ENCODE measurements around the gene AGBL4. TPM values are rescaled to one million over a fixed set of nuclear protein-coding genes. Genes with fewer than 3 reads are reported as not detected.
A peak's percentile ranks its signal among the peaks of the same experiment; 100 is the strongest.
"Not testable (repeated sequence)": the region's sequence is repeated elsewhere in the genome, so short reads cannot be mapped to it uniquely, and the experiment has no call there.

AGBL4 gene
- total RNA-seq, 3 donors from 2014 or later: 0.46 to 0.57 TPM; not detected in 1

DNA sequence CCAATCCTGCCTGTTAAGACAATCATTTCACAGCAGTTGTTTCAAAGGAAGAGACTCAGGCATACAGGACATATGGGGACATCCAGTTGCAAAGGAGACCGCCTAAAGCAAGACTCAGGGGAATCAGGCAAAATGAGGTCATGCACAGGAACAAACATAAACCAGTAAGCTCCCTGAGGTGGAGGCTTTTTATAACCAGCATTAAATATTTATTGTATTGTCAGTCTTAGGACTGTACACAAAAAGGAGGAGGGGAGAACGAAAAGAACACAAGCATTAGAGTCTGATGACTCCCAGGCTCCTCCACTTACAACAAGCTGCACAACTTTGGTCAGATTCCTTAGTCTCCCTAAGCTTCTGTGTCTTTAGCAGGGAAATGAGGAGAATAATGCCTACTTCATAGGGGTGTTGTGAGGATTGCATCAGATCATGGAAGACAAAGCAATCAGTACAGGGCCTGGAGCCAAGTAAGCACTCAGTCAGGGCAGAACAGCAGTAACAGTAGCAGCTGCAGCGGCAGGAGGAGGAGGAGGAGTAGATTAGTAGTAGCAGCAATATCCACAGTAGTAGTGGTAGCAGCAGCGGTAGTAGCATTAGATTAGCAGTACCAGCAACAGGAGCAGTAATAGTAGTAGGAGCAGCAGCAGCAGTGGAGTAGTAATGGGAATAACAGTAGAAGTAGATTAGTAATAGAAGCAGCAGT is 1497.6 kb downstream of the AGBL4 start:
- TF ChIP-seq, protein P1, sequence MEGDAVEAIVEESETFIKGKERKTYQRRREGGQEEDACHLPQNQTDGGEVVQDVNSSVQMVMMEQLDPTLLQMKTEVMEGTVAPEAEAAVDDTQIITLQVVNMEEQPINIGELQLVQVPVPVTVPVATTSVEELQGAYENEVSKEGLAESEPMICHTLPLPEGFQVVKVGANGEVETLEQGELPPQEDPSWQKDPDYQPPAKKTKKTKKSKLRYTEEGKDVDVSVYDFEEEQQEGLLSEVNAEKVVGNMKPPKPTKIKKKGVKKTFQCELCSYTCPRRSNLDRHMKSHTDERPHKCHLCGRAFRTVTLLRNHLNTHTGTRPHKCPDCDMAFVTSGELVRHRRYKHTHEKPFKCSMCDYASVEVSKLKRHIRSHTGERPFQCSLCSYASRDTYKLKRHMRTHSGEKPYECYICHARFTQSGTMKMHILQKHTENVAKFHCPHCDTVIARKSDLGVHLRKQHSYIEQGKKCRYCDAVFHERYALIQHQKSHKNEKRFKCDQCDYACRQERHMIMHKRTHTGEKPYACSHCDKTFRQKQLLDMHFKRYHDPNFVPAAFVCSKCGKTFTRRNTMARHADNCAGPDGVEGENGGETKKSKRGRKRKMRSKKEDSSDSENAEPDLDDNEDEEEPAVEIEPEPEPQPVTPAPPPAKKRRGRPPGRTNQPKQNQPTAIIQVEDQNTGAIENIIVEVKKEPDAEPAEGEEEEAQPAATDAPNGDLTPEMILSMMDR (IDR thresholded peaks at IDR 0.05): no peak
- peak in 1 of 3 donors; percentile 21 for DNase-seq
- Histone ChIP-seq H3K4me1 (ENCODE audit: low read depth) (no peaks in the 10 kb centered on the region), H3K36me3 (ENCODE audit: low read depth) (no peaks in the 10 kb centered on the region), H3K9me3 (no peaks in the 10 kb centered on the region), H3K4me3 (no peak overlapping the region)
- ATAC-seq: peak; percentile 66
- intact Hi-C loops (cut with DNase I, micrococcal nuclease): no loop called here

DNA sequence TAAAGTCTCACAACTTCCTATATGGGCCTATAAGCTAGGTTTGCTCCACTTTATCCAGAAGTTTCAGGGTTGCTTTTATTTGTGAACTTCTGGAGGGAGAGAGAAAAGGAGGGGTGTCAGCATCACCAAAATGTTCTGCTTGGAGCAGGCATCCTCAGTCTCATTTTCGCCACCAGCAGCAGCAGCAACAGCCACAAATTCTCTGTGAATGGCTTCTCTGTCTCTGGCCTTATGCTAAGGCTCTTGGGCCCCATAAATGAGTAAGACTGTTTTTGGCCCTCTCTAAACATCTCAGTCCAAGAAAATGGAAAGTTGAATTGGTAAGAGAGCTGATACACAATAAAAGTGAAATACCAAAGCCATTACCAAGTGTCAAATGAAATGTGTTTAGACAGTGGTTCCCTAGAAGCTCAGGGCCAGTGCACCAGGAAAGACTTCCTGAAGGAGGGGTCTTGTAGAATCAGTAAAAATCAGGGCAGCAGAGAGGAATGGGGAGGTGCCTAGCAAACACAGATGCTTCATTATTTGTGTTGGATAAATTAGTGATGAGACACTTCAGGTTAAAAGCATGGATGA is 1498.8 kb downstream of the AGBL4 start:
- Histone ChIP-seq H3K4me1 (ENCODE audit: low read depth) (no peaks in the 10 kb centered on the region), H3K36me3 (ENCODE audit: low read depth) (no peaks in the 10 kb centered on the region), H3K9me3 (no peaks in the 10 kb centered on the region), H3K4me3 (no peak overlapping the region)
- TF ChIP-seq, protein P1 (IDR thresholded peaks at IDR 0.05): no peak
- intact Hi-C loops (cut with DNase I, micrococcal nuclease): no loop called here
- DNase-seq (no peak), ATAC-seq (no peak)

DNA sequence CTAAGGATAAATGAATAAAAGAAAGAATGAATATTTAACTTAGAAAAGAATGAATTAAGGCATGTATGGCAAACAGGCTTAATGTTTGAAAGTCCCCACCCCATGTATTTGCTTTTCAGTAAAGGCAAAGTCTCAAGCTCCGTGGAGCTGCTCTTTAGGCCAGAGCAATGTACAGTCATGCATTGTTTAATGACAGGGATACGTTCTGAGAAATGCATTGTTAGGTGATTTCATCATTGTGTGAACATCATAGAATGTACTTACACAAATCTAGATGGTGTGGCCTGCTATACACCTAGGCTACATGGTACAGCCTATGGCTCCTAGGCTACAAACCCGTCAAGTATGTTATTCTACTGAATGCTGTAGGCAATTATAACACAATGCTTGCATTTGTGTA is 1500.2 kb downstream of the AGBL4 start:
- no peaks in the 10 kb centered on the region for H3K4me1 ChIP-seq (ENCODE audit: low read depth)
- TF ChIP-seq, protein P1 (IDR thresholded peaks at IDR 0.05): no peak
- DNase-seq (no peak), ATAC-seq (peak; percentile 71)
- no peak overlapping the region for H3K4me3 ChIP-seq
- intact Hi-C loops (cut with DNase I, micrococcal nuclease): no loop called here
- no peaks in the 10 kb centered on the region for H3K9me3 ChIP-seq
- no peaks in the 10 kb centered on the region for H3K36me3 ChIP-seq (ENCODE audit: low read depth)

DNA sequence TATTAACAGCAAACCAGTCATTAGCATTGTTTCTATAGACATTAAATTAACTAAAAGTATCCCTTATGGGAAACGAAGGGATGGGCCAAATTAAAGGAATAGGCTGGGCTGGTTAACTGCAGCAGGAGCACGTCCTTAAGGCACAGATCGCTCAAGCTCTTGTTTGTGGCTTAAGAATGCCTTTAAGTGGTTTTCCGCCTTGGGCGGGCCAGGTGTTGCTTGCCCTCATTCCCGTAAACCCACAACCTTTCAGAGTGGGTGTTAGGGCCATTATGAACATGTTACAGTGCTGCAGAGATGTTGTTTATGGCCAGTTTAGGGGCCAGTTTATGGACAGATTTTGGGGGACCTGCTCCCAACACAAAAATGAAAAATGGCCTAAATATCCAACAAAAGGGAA is 1503.9 kb downstream of the AGBL4 start:
- intact Hi-C loops (cut with DNase I, micrococcal nuclease); H3K36me3 ChIP-seq (ENCODE audit: low read depth); ATAC-seq; H3K4me1 ChIP-seq (ENCODE audit: low read depth); DNase-seq; H3K4me3 ChIP-seq; H3K9me3 ChIP-seq: not testable (repeated sequence)

DNA sequence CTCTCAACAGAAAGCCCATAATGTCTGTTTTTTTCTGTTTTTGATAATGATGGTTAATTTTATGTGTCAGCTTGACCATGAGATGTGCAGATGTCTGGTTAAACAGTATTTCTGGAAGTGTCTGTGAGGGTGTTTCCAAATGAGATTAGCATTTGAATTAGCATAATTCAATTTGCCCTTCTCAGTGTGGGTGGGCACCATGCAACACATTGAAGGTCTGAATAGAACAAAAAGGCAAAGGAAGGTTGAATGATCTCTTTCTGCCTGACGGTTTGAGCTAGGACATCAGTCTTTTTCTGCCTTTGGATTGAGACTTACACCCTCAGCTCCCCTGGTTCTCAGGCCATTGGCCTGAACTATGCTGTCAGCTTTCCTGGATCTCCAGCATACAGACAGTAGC is 1516.9 kb downstream of the AGBL4 start:
- intact Hi-C loops (cut with DNase I, micrococcal nuclease): no loop called here
- H3K4me3 ChIP-seq: no peak overlapping the region
- no peaks in the 10 kb centered on the region for H3K9me3 ChIP-seq
- no peak for ATAC-seq
- TF ChIP-seq, protein P1 (IDR thresholded peaks at IDR 0.05): no peak
- no peak for DNase-seq
- no peaks in the 10 kb centered on the region for H3K4me1 ChIP-seq (ENCODE audit: low read depth)
- H3K36me3 ChIP-seq (ENCODE audit: low read depth): no peaks in the 10 kb centered on the region

DNA sequence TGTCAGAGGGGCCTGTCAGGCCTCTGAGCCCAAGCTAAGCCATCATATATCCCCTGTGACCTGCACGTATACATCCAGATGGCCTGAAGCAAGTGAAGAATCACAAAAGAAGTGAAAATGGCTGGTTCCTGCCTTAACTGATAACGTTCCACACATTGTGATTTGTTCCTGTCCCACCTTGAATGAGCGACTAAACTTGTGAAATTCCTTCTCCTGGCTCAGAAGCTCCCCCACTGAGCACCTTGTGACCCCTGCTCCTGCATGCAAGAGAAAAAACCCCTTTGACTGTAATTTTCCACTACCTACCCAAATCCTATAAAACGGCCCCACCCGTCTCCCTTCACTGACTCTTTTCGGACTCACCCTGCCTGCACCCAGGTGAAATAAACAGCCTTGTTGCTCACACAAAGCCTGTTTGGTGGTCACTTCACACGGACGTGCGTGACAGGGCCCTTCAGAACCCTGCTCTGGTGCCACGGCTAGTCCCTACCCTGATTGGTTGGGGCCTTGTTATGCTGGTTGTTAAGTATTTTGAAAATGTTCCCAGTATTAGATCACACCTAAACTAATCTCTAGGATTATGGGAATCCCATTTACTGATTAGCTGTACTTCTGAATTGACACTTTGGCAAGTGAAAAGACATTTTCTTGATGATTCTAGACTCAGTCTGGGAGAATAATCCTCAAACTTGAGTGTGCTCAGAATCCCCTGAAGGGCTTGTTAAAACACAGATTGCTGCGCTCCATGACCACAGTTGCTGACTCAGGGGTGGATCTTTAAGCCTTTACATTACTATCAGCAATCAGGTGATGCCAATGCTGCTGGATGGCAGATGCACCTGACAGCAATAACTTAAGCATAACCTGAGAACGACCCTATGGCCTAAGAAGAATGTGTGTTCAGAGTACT is 1523.0 kb downstream of the AGBL4 start:
- TF ChIP-seq, protein P1 (IDR thresholded peaks at IDR 0.05): no peak
- Histone ChIP-seq H3K4me3 (no peak overlapping the region), H3K9me3 (no peaks in the 10 kb centered on the region), H3K4me1 (ENCODE audit: low read depth) (peaks cover 3% of the 10 kb centered on the region), H3K36me3 (ENCODE audit: low read depth) (no peaks in the 10 kb centered on the region)
- intact Hi-C loops (cut with DNase I, micrococcal nuclease): no loop called here
- DNase-seq (no peak), ATAC-seq (no peak)
